A673 (cell line): ENCODE data around the gene THSD4. TPM values are rescaled to one million over a fixed set of nuclear protein-coding genes. Genes with fewer than 3 reads are reported as not detected.

Experiments used
- BruUV-seq: library from RNA; stranded (reverse); fragments of 400-500 nt; replicated peaks from 2 replicates; lab custom pipeline; 2021; lab: Mats Ljungman, UMichigan
- CTCF ChIA-PET: fragments of 300-600 bp; sonication (Branson Sonifier 250); formaldehyde crosslinking; loops from one replicate; lab custom pipeline; 2022; ENCODE audit warnings: antibody characterized with exemption; lab: Charles Lee
- POLR2A ChIA-PET: fragments of 300-600 bp; sonication (Branson Sonifier 250); formaldehyde crosslinking; loops from one replicate; lab custom pipeline; 2022; ENCODE audit warnings: antibody characterized with exemption; ENCODE audit not compliant: low non-redundant PET; lab: Charles Lee
- DNase-seq: peaks from one replicate; pipeline ENCODE4 v3.0.0-alpha.2; 2015; ENCODE audit warnings: low spot score
- H3K27ac ChIP-seq: fragments of 200-600 bp; sonication (generic); 2 replicates; pipeline ENCODE4 v1.5.1; 2016; ENCODE audit warnings: mixed run types, low read depth, mild to moderate bottlenecking, mixed read lengths, antibody characterized with exemption, low read length; ENCODE audit not compliant: poor library complexity, severe bottlenecking
- H3K27me3 ChIP-seq: fragments of 200-600 bp; sonication (generic); replicated peaks from 2 replicates; pipeline ENCODE4 v1.6.1; 2017; ENCODE audit warnings: mixed run types, low read depth, mild to moderate bottlenecking, mixed read lengths, antibody characterized with exemption, low read length; ENCODE audit not compliant: insufficient read depth, poor library complexity
- H3K36me3 ChIP-seq: fragments of 200-600 bp; sonication (generic); 2 replicates; pipeline ENCODE4 v1.6.1; 2016; ENCODE audit warnings: mixed run types, mild to moderate bottlenecking, mixed read lengths, antibody characterized with exemption, low read length; ENCODE audit not compliant: insufficient read depth, poor library complexity, severe bottlenecking
- H3K4me1 ChIP-seq: fragments of 200-600 bp; sonication (generic); 2 replicates; pipeline ENCODE4 v1.6.1; 2017; ENCODE audit warnings: mixed run types, mild to moderate bottlenecking, mixed read lengths, antibody characterized with exemption, low read length; ENCODE audit not compliant: insufficient read depth, poor library complexity, severe bottlenecking
- H3K4me3 ChIP-seq: fragments of 200-600 bp; sonication (generic); 2 replicates; pipeline ENCODE4 v1.5.1; 2016; ENCODE audit warnings: low read depth, mixed run types, mild to moderate bottlenecking, mixed read lengths, low read length; ENCODE audit not compliant: poor library complexity, severe bottlenecking
- H3K9me3 ChIP-seq: fragments of 200-600 bp; sonication (generic); 2 replicates; pipeline ENCODE4 v1.6.1; 2016; ENCODE audit warnings: mixed run types, low read depth, mild to moderate bottlenecking, mixed read lengths, antibody characterized with exemption, low read length; ENCODE audit not compliant: poor library complexity, severe bottlenecking
- CTCF ChIP-seq: fragments of 300-800, 200-600 bp; sonication (generic); conservative IDR thresholded peaks from 2 replicates; pipeline ENCODE4 v1.5.1; 2017; ENCODE audit warnings: low read depth, mild to moderate bottlenecking, antibody characterized with exemption, low read length, moderate library complexity, mixed read lengths
- EZH2 ChIP-seq: fragments of 200-600 bp; sonication (generic); IDR thresholded peaks from 2 replicates; pipeline ENCODE4 v1.6.1; 2017; ENCODE audit warnings: borderline replicate concordance, low read depth, mild to moderate bottlenecking, mixed read lengths, antibody characterized with exemption, low read length; ENCODE audit not compliant: poor library complexity, severe bottlenecking
- intact Hi-C: fragments of 100-400 bp; cut with micrococcal nuclease; formaldehyde crosslinking; loops from one replicate; pipeline ENCODE4 v1.10.0; 2022; ENCODE audit not compliant: unreplicated experiment
- total RNA-seq: library from RNA; stranded (reverse); gene quantifications from 2 replicates; pipeline ENCODE4 v1.2.3, GENCODE V29; 2021

Gene THSD4
- total RNA-seq, 1 experiment from 2014 or later: 2.4 TPM

- H3K27ac ChIP-seq: no peak overlapping the region
- no TSS peak for BruUV-seq
- H3K4me3 ChIP-seq: no peak overlapping the region
- DNase-seq: no peak
- H3K36me3 ChIP-seq: no peaks in the 10 kb centered on the region
- ChIA-PET POLR2A (no interaction called here), CTCF (no interaction called here)
- intact Hi-C loops: no loop called here
- no peaks in the 10 kb centered on the region for H3K4me1 ChIP-seq
- H3K27me3 ChIP-seq: no peaks in the 10 kb centered on the region
- no peaks in the 10 kb centered on the region for H3K9me3 ChIP-seq
- TF ChIP-seq CTCF: no peak
- TF ChIP-seq EZH2: no peak
Observed at GRCh38 chr15:71595846-71596553, 480.7 kb downstream of the THSD4 start.

- intact Hi-C loops: no loop called here
- H3K36me3 ChIP-seq: no peaks in the 10 kb centered on the region
- H3K9me3 ChIP-seq: no peaks in the 10 kb centered on the region
- H3K27me3 ChIP-seq: peaks cover under 1% of the 10 kb centered on the region
- ChIA-PET CTCF (no interaction called here), POLR2A (no interaction called here)
- H3K4me1 ChIP-seq: no peaks in the 10 kb centered on the region
- no peak overlapping the region for H3K27ac ChIP-seq
- no peak overlapping the region for H3K4me3 ChIP-seq
- no TSS peak for BruUV-seq
- DNase-seq: no peak
- TF ChIP-seq CTCF (no peak), EZH2 (no peak)
Observed at GRCh38 chr15:71596672-71597071, 481.4 kb downstream of the THSD4 start.

GRCh38 chr15:71597126-71597525 lies 481.9 kb downstream of the THSD4 start:
- ChIA-PET POLR2A (no interaction called here), CTCF (no interaction called here)
- TF ChIP-seq CTCF (no peak), EZH2 (no peak)
- intact Hi-C loops: no loop called here
- Histone ChIP-seq H3K4me3 (no peak overlapping the region), H3K27me3 (peaks cover 4% of the 10 kb centered on the region), H3K4me1 (no peaks in the 10 kb centered on the region), H3K36me3 (no peaks in the 10 kb centered on the region), H3K9me3 (no peaks in the 10 kb centered on the region), H3K27ac (no peak overlapping the region)
- no TSS peak for BruUV-seq
- DNase-seq: no peak
